22Rv1 (cell line): ENCODE results near the gene SLC35E1.

Experiments
- CTCF ChIP-seq: fragments of 450-650 bp; IDR thresholded peaks from 2 replicates; pipeline ENCODE4 v1.5.1; 2017; ENCODE audit warnings: mild to moderate bottlenecking
- ZFX ChIP-seq: fragments of 450-650 bp; IDR thresholded peaks from 2 replicates; pipeline ENCODE4 v1.6.1; 2017; ENCODE audit warnings: antibody characterized with exemption, borderline replicate concordance

GRCh38 chr19:16542045-16542909 lies 29.9 kb downstream of the SLC35E1 start, which contains the start of gene CHERP:
- TF ChIP-seq CTCF (no peak), ZFX (no peak)
